ENCODE measurements around the gene CCDC83.

The CCDC83 gene

GRCh38 chr11:85822814-85823213 is 32.4 kb upstream of the CCDC83 start:
- no peak for TF ChIP-seq CTCF (conservative IDR thresholded peaks at IDR 0.05; ENCODE audit: control insufficient read depth, insufficient read depth, low read depth, low read length)
- no peak overlapping the region for H3K4me3 ChIP-seq (ENCODE audit: control insufficient read depth, low read depth, low read length)
- peak; percentile 86 for DNase-seq (ENCODE audit: low read depth)

GRCh38 chr11:85823816-85824215 is 31.4 kb upstream of the CCDC83 start:
- no peak overlapping the region for H3K4me3 ChIP-seq (ENCODE audit: control insufficient read depth, low read depth, low read length)
- no peak for TF ChIP-seq CTCF (conservative IDR thresholded peaks at IDR 0.05; ENCODE audit: control insufficient read depth, insufficient read depth, low read depth, low read length)
- DNase-seq (ENCODE audit: low read depth): no peak

- no peak overlapping the region for H3K4me3 ChIP-seq (ENCODE audit: control insufficient read depth, low read depth, low read length)
- TF ChIP-seq CTCF (conservative IDR thresholded peaks at IDR 0.05; ENCODE audit: control insufficient read depth, insufficient read depth, low read depth, low read length): no peak
- no peak for DNase-seq (ENCODE audit: low read depth)
These were observed 29.6 kb upstream of the CCDC83 start for GRCh38 chr11:85825616-85826015.

GRCh38 chr11:85826116-85826855 is 28.9 kb upstream of the CCDC83 start:
- H3K4me3 ChIP-seq (ENCODE audit: control insufficient read depth, low read depth, low read length): no peak overlapping the region
- peak; percentile 73 for TF ChIP-seq CTCF (conservative IDR thresholded peaks at IDR 0.05; ENCODE audit: control insufficient read depth, insufficient read depth, low read depth, low read length)
- peak; percentile 60 for DNase-seq (ENCODE audit: low read depth)

GRCh38 chr11:85827748-85828639 is 27.2 kb upstream of the CCDC83 start:
- TF ChIP-seq CTCF (conservative IDR thresholded peaks at IDR 0.05; ENCODE audit: control insufficient read depth, insufficient read depth, low read depth, low read length): no peak
- H3K4me3 ChIP-seq (ENCODE audit: control insufficient read depth, low read depth, low read length): no peak overlapping the region
- DNase-seq (ENCODE audit: low read depth): peak; percentile 93

- no peak overlapping the region for H3K4me3 ChIP-seq (ENCODE audit: control insufficient read depth, low read depth, low read length)
- no peak for DNase-seq (ENCODE audit: low read depth)
- TF ChIP-seq CTCF (conservative IDR thresholded peaks at IDR 0.05; ENCODE audit: control insufficient read depth, insufficient read depth, low read depth, low read length): no peak
These were observed 26.6 kb upstream of the CCDC83 start for GRCh38 chr11:85828640-85828978.
